GM23338 (cell line): ENCODE results near the gene GNAI3. TPM values are rescaled to one million over a fixed set of nuclear protein-coding genes. Genes with fewer than 3 reads are reported as not detected.

Source experiments
- ATAC-seq: fragments of 200-7000 bp; cut with Tn5 transposase; 3 replicates; pipeline ENCODE4 v1.9.1; 2020
- DNase-seq: peaks from one replicate; pipeline ENCODE4 v3.0.0-alpha.2; 2015; ENCODE audit warnings: low spot score
- H2AFZ ChIP-seq: fragments of 200-600 bp; sonication (generic); 2 replicates; pipeline ENCODE4 v1.8.0; 2016; ENCODE audit warnings: antibody characterized with exemption, mild to moderate bottlenecking, moderate library complexity
- H3F3A ChIP-seq: fragments of 200-600 bp; sonication (generic); replicated peaks from 2 replicates; pipeline ENCODE4 v1.8.0; 2017; ENCODE audit warnings: antibody characterized with exemption, mixed run types, low read depth
- H3K27ac ChIP-seq: fragments of 200-600 bp; sonication (generic); 2 replicates; pipeline ENCODE4 v1.6.1; 2016; ENCODE audit warnings: low read depth
- H3K27me3 ChIP-seq: fragments of 200-600 bp; sonication (generic); 2 replicates; pipeline ENCODE4 v1.8.0; 2016; ENCODE audit warnings: mild to moderate bottlenecking, mixed run types, moderate library complexity; ENCODE audit not compliant: insufficient read depth
- H3K36me3 ChIP-seq: fragments of 200-600 bp; sonication (generic); 2 replicates; pipeline ENCODE4 v1.8.0; 2016; ENCODE audit warnings: mild to moderate bottlenecking; ENCODE audit not compliant: insufficient read depth
- H3K4me1 ChIP-seq: fragments of 200-600 bp; sonication (generic); 2 replicates; pipeline ENCODE4 v1.8.0; 2016; ENCODE audit warnings: mild to moderate bottlenecking, moderate library complexity; ENCODE audit not compliant: insufficient read depth
- H3K4me2 ChIP-seq: fragments of 200-600 bp; sonication (generic); 2 replicates; pipeline ENCODE4 v1.7.1; 2017; ENCODE audit warnings: mixed run types
- H3K4me3 ChIP-seq: fragments of 200-600 bp; sonication (generic); 2 replicates; pipeline ENCODE4 v1.6.1; 2016; ENCODE audit warnings: mixed run types
- H3K79me2 ChIP-seq: fragments of 200-600 bp; sonication (generic); replicated peaks from 2 replicates; pipeline ENCODE4 v1.8.0; 2017; ENCODE audit warnings: mild to moderate bottlenecking; ENCODE audit not compliant: insufficient read depth
- H3K9me2 ChIP-seq: fragments of 200-600 bp; sonication (generic); 2 replicates; pipeline ENCODE4 v1.8.0; 2017; ENCODE audit not compliant: insufficient read depth
- H4K20me1 ChIP-seq: fragments of 200-600 bp; sonication (generic); replicated peaks from 2 replicates; pipeline ENCODE4 v1.8.0; 2017; ENCODE audit warnings: mild to moderate bottlenecking; ENCODE audit not compliant: insufficient read depth
- H3K27ac Mint-ChIP-seq: 2 replicates; pipeline ENCODE4 v1.8.0; 2020; ENCODE audit warnings: inconsistent platforms, mild to moderate bottlenecking, moderate library complexity, mixed read lengths
- H3K27me3 Mint-ChIP-seq: 3 replicates; pipeline ENCODE4 v1.8.0; 2022; ENCODE audit warnings: low read depth, mild to moderate bottlenecking, moderate library complexity, mixed read lengths, inconsistent platforms; ENCODE audit not compliant: insufficient read depth, poor library complexity
- H3K36me3 Mint-ChIP-seq: 3 replicates; pipeline ENCODE4 v1.8.0; 2021; ENCODE audit warnings: low read depth, mild to moderate bottlenecking, inconsistent platforms, moderate library complexity, mixed read lengths
- H3K4me1 Mint-ChIP-seq: 3 replicates; pipeline ENCODE4 v1.8.0; 2020; ENCODE audit warnings: mild to moderate bottlenecking, inconsistent platforms, mixed read lengths
- H3K4me3 Mint-ChIP-seq: 3 replicates; pipeline ENCODE4 v1.8.0; 2021; ENCODE audit warnings: moderate library complexity, mild to moderate bottlenecking, inconsistent platforms, mixed read lengths
- H3K9me3 Mint-ChIP-seq: 3 replicates; pipeline ENCODE4 v1.8.0; 2020; ENCODE audit warnings: moderate library complexity, mild to moderate bottlenecking, inconsistent platforms, mixed read lengths
- CREB1 ChIP-seq: fragments of 250-450 bp; sonication (Bioruptor Pico); IDR thresholded peaks from 2 replicates; pipeline ENCODE4 v1.5.0; 2020; ENCODE audit warnings: low read depth, mild to moderate bottlenecking, moderate library complexity
- CTCF ChIP-seq, 2 experiments: fragments of 200-600 bp in 1 of 2; sonication (generic) in 1 of 2; conservative IDR thresholded peaks; 2 replicates each; pipeline versions ENCODE4 v1.5.1 to v1.6.1; 2016 to 2017; ENCODE audit warnings: antibody characterized with exemption in 2 of 2, low read depth in 2 of 2, mild to moderate bottlenecking in 2 of 2, moderate library complexity in 1 of 2
- ETS1 ChIP-seq: IDR thresholded peaks from 2 replicates; pipeline ENCODE4 v1.6.1; 2016; ENCODE audit warnings: antibody characterized with exemption
- EZH2 ChIP-seq: fragments of 200-600 bp; sonication (generic); IDR thresholded peaks from one replicate; pipeline ENCODE4 v1.8.0; 2017; ENCODE audit warnings: antibody characterized with exemption, mild to moderate bottlenecking, low read depth; ENCODE audit not compliant: unreplicated experiment
- EZH2phosphoT487 ChIP-seq: fragments of 200-600 bp; sonication (generic); IDR thresholded peaks from one replicate; pipeline ENCODE4 v1.8.1; 2018; ENCODE audit warnings: antibody characterized with exemption; ENCODE audit not compliant: unreplicated experiment
- JUNB ChIP-seq: IDR thresholded peaks from one replicate; pipeline ENCODE4 v1.6.1; 2016; ENCODE audit warnings: antibody characterized with exemption; ENCODE audit not compliant: unreplicated experiment
- NANOG ChIP-seq: IDR thresholded peaks from 2 replicates; pipeline ENCODE4 v1.6.1; 2016; ENCODE audit warnings: antibody characterized with exemption, borderline replicate concordance
- POLR2AphosphoS5 ChIP-seq: IDR thresholded peaks from 2 replicates; pipeline ENCODE4 v1.6.1; 2016; ENCODE audit warnings: antibody characterized with exemption, low read depth
- REST ChIP-seq: IDR thresholded peaks from one replicate; pipeline ENCODE4 v1.6.1; 2018; ENCODE audit warnings: antibody characterized with exemption; ENCODE audit not compliant: unreplicated experiment
- STAT1 ChIP-seq: IDR thresholded peaks from one replicate; pipeline ENCODE4 v1.6.1; 2016; ENCODE audit warnings: antibody characterized with exemption; ENCODE audit not compliant: unreplicated experiment
- ZNF114 ChIP-seq: fragments of 250-450 bp; sonication (Bioruptor Pico); IDR thresholded peaks from 2 replicates; pipeline ENCODE4 v1.5.0; 2020; ENCODE audit warnings: mild to moderate bottlenecking, moderate library complexity
- ZNF331 ChIP-seq: fragments of 250-450 bp; sonication (Bioruptor Pico); IDR thresholded peaks from 2 replicates; pipeline ENCODE4 v1.5.0; 2020; ENCODE audit warnings: low read depth, mild to moderate bottlenecking, moderate library complexity
- ZNF462 ChIP-seq: fragments of 250-450 bp; sonication (Bioruptor Pico); IDR thresholded peaks from 2 replicates; pipeline ENCODE4 v1.5.0; 2020; ENCODE audit warnings: mild to moderate bottlenecking, moderate library complexity
- polyA plus RNA-seq: library from polyadenylated mRNA; unstranded; fragments of >200 nt; fragmentation: Nextera tagmentation; extraction: Ambion mirVana; gene quantifications from 2 replicates; pipeline ENCODE4 v1.2.1, GENCODE V29; 2016
- total RNA-seq: library from RNA; depleted of rRNA; stranded (reverse); fragments of >200 nt; shearing (Covaris generic); gene quantifications from 2 replicates; pipeline ENCODE4 v1.2.3, GENCODE V29; 2014

Gene GNAI3
- total and polyA plus RNA-seq, 2 experiments from 2014 or later: 4.5 to 10.2 TPM

GRCh38 chr1:109569323-109569722 is 20.9 kb downstream of the GNAI3 start:
- Mint-ChIP-seq H3K4me3 (no peak overlapping the region), H3K9me3 (no peaks in the 10 kb centered on the region), H3K4me1 (peaks cover 14% of the 10 kb centered on the region), H3K27ac (no peak overlapping the region), H3K36me3 (no peaks in the 10 kb centered on the region), H3K27me3 (no peaks in the 10 kb centered on the region)
- TF ChIP-seq ZNF331: no peak
- TF ChIP-seq NANOG: no peak
- no peak for TF ChIP-seq ETS1
- TF ChIP-seq POLR2AphosphoS5: no peak
- TF ChIP-seq ZNF462 (CRISPR knock-in tag): no peak
- TF ChIP-seq CTCF (conservative IDR thresholded peaks at IDR 0.05; ENCODE audit: low read depth in 2 of 2): no peak
- TF ChIP-seq EZH2phosphoT487: no peak
- TF ChIP-seq CREB1 (CRISPR knock-in tag): no peak
- no peak for TF ChIP-seq ZNF114 (CRISPR knock-in tag)
- TF ChIP-seq STAT1: no peak
- TF ChIP-seq JUNB: no peak
- no peak for TF ChIP-seq REST
- TF ChIP-seq EZH2: no peak
- no peak overlapping the region for H2AFZ ChIP-seq
- peaks cover 24% of the 10 kb centered on the region for H3K4me1 ChIP-seq
- H3F3A ChIP-seq: no peaks in the 10 kb centered on the region; the same call in 1 of the 2 replicates
- no peaks in the 10 kb centered on the region for H3K27me3 ChIP-seq
- no peak for DNase-seq
- no peaks in the 10 kb centered on the region for H3K36me3 ChIP-seq
- peaks cover 16% of the 10 kb centered on the region for H4K20me1 ChIP-seq
- no peak overlapping the region for H3K4me2 ChIP-seq
- no peak overlapping the region for H3K4me3 ChIP-seq
- H3K27ac ChIP-seq: no peak overlapping the region
- H3K9me2 ChIP-seq: no peaks in the 10 kb centered on the region
- H3K79me2 ChIP-seq: peaks cover 86% of the 10 kb centered on the region
- no peak for ATAC-seq
